ENCODE measurements around the gene NR1D1. TPM values are rescaled to one million over a fixed set of nuclear protein-coding genes. Genes with fewer than 3 reads are reported as not detected.

NR1D1 gene
- total and polyA plus RNA-seq, 2 of the 13 experiments (the other 11 are each of a cell fraction or from before 2014, with no cell fraction given): 2.1 to 2.7 TPM

- in situ Hi-C loops (cut with HindIII; ENCODE audit: extremely low pct_ligation_motif_present, low pct_unique_long_range_greater_than_20kb) (no loop called here), intact Hi-C loops (cut with micrococcal nuclease; ENCODE audit: unreplicated experiment) (no loop called here)
- H3K36me3 ChIP-seq (replicated peaks in 1 of 2; ENCODE audit: control insufficient read depth in 1 of 2, insufficient read depth in 2 of 2, low read length in 2 of 2): peaks cover 25 to 51% of the 10 kb centered on the region in 2 experiments
- H3K27ac ChIP-seq (ENCODE audit: extremely low read length, insufficient read depth, low read length): no peak overlapping the region
- H3K27me3 ChIP-seq (ENCODE audit: control insufficient read depth in 1 of 2, insufficient read depth in 2 of 2, low read length in 2 of 2): no peaks in the 10 kb centered on the region
- ATAC-seq: no peak
- 95% methylated on average over 16 of the region's 16 CpGs for WGBS (ENCODE audit: low lambda C conversion rate)
- no peaks in the 10 kb centered on the region for H4K20me1 ChIP-seq (ENCODE audit: insufficient read depth, low read length)
- no TSS peak for BruUV-seq (replicated peaks)
- TF ChIP-seq RFX5 (IDR thresholded peaks at IDR 0.05; ENCODE audit: low read depth, low read length) (peak; percentile 55; the same call in 1 of the 2 replicates), ZNF891 (CRISPR knock-in tag; IDR thresholded peaks at IDR 0.05) (no peak)
- H3K4me3 ChIP-seq (replicated peaks in 1 of 3; ENCODE audit: insufficient read depth in 1 of 3, low read depth in 2 of 3, low read length in 3 of 3): no peak overlapping the region
- H3K9ac ChIP-seq (ENCODE audit: insufficient read depth, low read depth, low read length): no peak overlapping the region
- no peak overlapping the region for H3K4me2 ChIP-seq (ENCODE audit: low read depth, low read length)
- H3K4me1 ChIP-seq (ENCODE audit: insufficient read depth, low read length): peaks cover 17% of the 10 kb centered on the region
- no peak for FAIRE-seq
- DNase-seq (ENCODE audit: low spot score): no peak
- peaks cover 9% of the 10 kb centered on the region for H3K79me2 ChIP-seq (ENCODE audit: insufficient read depth, low read length)
- CTCF ChIA-PET (ENCODE audit: low intra/inter-chr PET ratio, low total read pairs): no interaction called here
- no peaks in the 10 kb centered on the region for H3K9me3 ChIP-seq (ENCODE audit: low read length)
- H2AFZ ChIP-seq (ENCODE audit: low read length): no peak overlapping the region
- POLR2A ChIA-PET: interaction anchor here (1.1 to 2.9 kb wide), 5 partner anchors 10 to 80 kb away, joined by 3 to 18 read pairs (median 4); partner anchors contain the start of gene MED24
These were observed 6.7 kb downstream of the NR1D1 start for GRCh38 chr17:40093580-40094201.

GRCh38 chr17:40093005-40093579 lies 7.3 kb downstream of the NR1D1 start:
- no peak overlapping the region for H3K27ac ChIP-seq (ENCODE audit: extremely low read length, insufficient read depth, low read length)
- BruUV-seq (replicated peaks): no TSS peak
- intact Hi-C loops (cut with micrococcal nuclease; ENCODE audit: unreplicated experiment) (no loop called here), in situ Hi-C loops (cut with HindIII; ENCODE audit: extremely low pct_ligation_motif_present, low pct_unique_long_range_greater_than_20kb) (no loop called here)
- no peaks in the 10 kb centered on the region for H3K27me3 ChIP-seq (ENCODE audit: control insufficient read depth in 1 of 2, insufficient read depth in 2 of 2, low read length in 2 of 2)
- H4K20me1 ChIP-seq (ENCODE audit: insufficient read depth, low read length): no peaks in the 10 kb centered on the region
- H3K4me2 ChIP-seq (ENCODE audit: low read depth, low read length): no peak overlapping the region
- 97% methylated on average over 29 of the region's 29 CpGs for WGBS (ENCODE audit: low lambda C conversion rate)
- ATAC-seq: no peak
- no peak overlapping the region for H3K9ac ChIP-seq (ENCODE audit: insufficient read depth, low read depth, low read length)
- no peaks in the 10 kb centered on the region for H3K9me3 ChIP-seq (ENCODE audit: low read length)
- no peak for DNase-seq (ENCODE audit: low spot score)
- no peak overlapping the region for H2AFZ ChIP-seq (ENCODE audit: low read length)
- TF ChIP-seq AGO1 (IDR thresholded peaks at IDR 0.05; ENCODE audit: low read depth, low read length, poor library complexity, severe bottlenecking): peak; percentile 30
- TF ChIP-seq NFYB (CRISPR knock-in tag; IDR thresholded peaks at IDR 0.05): no peak
- no peak for TF ChIP-seq MTF1 (CRISPR knock-in tag; IDR thresholded peaks at IDR 0.05)
- TF ChIP-seq ZNF775 (CRISPR knock-in tag; IDR thresholded peaks at IDR 0.05; ENCODE audit: borderline replicate concordance): no peak
- TF ChIP-seq AGO2 (optimal IDR thresholded peaks at IDR 0.05; ENCODE audit: low read depth, low read length): peak; percentile 78
- peak; percentile 64; the same call in 1 of the 2 replicates for TF ChIP-seq POLR2AphosphoS2 (IDR thresholded peaks at IDR 0.05; ENCODE audit: low read depth, low read length)
- no peak for TF ChIP-seq TBX3 (IDR thresholded peaks at IDR 0.05; ENCODE audit: borderline replicate concordance)
- TF ChIP-seq RBFOX2 (IDR thresholded peaks at IDR 0.05; ENCODE audit: low read depth, low read length): peak; percentile 41; the same call in 1 of the 2 replicates
- peaks cover 27 to 56% of the 10 kb centered on the region in 2 experiments for H3K36me3 ChIP-seq (replicated peaks in 1 of 2; ENCODE audit: control insufficient read depth in 1 of 2, insufficient read depth in 2 of 2, low read length in 2 of 2)
- H3K4me1 ChIP-seq (ENCODE audit: insufficient read depth, low read length): peaks cover 11% of the 10 kb centered on the region
- ChIA-PET CTCF (ENCODE audit: low intra/inter-chr PET ratio, low total read pairs) (no interaction called here), POLR2A (interaction anchor here (0.7 to 2.9 kb wide), 7 partner anchors 8 to 126 kb away, joined by 3 to 18 read pairs (median 4); partner anchors contain the start of genes MED24 and WIPF2)
- no peak for FAIRE-seq
- H3K79me2 ChIP-seq (ENCODE audit: insufficient read depth, low read length): peaks cover 3% of the 10 kb centered on the region
- no peak overlapping the region for H3K4me3 ChIP-seq (replicated peaks in 1 of 3; ENCODE audit: insufficient read depth in 1 of 3, low read depth in 2 of 3, low read length in 3 of 3)
